WTC11 (cell line): ENCODE measurements around the gene KANSL3. TPM values are rescaled to one million over a fixed set of nuclear protein-coding genes. Genes with fewer than 3 reads are reported as not detected.

ENCODE experiments used
- ATAC-seq: fragments of 200-7000 bp; cut with Tn5 transposase; 2 replicates; pipeline ENCODE4 v1.10.0; 2021; ENCODE audit warnings: mild to moderate bottlenecking, moderate library complexity
- CTCF ChIA-PET: fragments of 300-600 bp; sonication (Branson Sonifier 250); formaldehyde crosslinking; loops from one replicate; lab custom pipeline; 2021; ENCODE audit warnings: antibody characterized with exemption; lab: Charles Lee
- POLR2A ChIA-PET: fragments of 350-600 bp; sonication (Branson Sonifier 250); formaldehyde crosslinking; loops from one replicate; lab custom pipeline; 2021; ENCODE audit warnings: antibody characterized with exemption; lab: Charles Lee
- DNase-seq: peaks from one replicate; pipeline ENCODE4 v3.0.0; 2021; ENCODE audit warnings: low spot score
- H3K27ac Mint-ChIP-seq: 2 replicates; pipeline ENCODE4 v1.8.0; 2021; ENCODE audit warnings: mixed read lengths
- H3K27me3 Mint-ChIP-seq: 2 replicates; pipeline ENCODE4 v1.8.0; 2021; ENCODE audit warnings: low read depth, mild to moderate bottlenecking, moderate library complexity, mixed read lengths
- H3K36me3 Mint-ChIP-seq: 2 replicates; pipeline ENCODE4 v1.8.0; 2021; ENCODE audit warnings: mixed read lengths
- H3K4me1 Mint-ChIP-seq: 2 replicates; pipeline ENCODE4 v1.8.0; 2022; ENCODE audit warnings: mixed read lengths
- H3K4me3 Mint-ChIP-seq: 2 replicates; pipeline ENCODE4 v1.8.0; 2021; ENCODE audit warnings: mild to moderate bottlenecking, moderate library complexity, mixed read lengths
- H3K9me3 Mint-ChIP-seq: 2 replicates; pipeline ENCODE4 v1.8.0; 2021; ENCODE audit warnings: mixed read lengths
- ELF4 ChIP-seq: sonication (generic); formaldehyde crosslinking; IDR thresholded peaks from 2 replicates; pipeline ENCODE4 v1.8.1; 2022; ENCODE audit warnings: low read depth, mild to moderate bottlenecking, moderate library complexity, missing genetic modification reagents
- FOXJ3 ChIP-seq: sonication (generic); formaldehyde crosslinking; IDR thresholded peaks from 2 replicates; pipeline ENCODE4 v1.9.0; 2021; ENCODE audit warnings: missing genetic modification reagents, mild to moderate bottlenecking, borderline replicate concordance
- GTF2I ChIP-seq: fragments of 250-450 bp; sonication (Bioruptor Pico); conservative IDR thresholded peaks from 2 replicates; pipeline ENCODE4 v1.4.0; 2021; ENCODE audit warnings: mild to moderate bottlenecking
- JUN ChIP-seq: sonication (generic); formaldehyde crosslinking; IDR thresholded peaks from 2 replicates; pipeline ENCODE4 v1.8.0; 2023; ENCODE audit warnings: mild to moderate bottlenecking, missing genetic modification reagents
- TP53 ChIP-seq: sonication (generic); formaldehyde crosslinking; IDR thresholded peaks from 2 replicates; pipeline ENCODE4 v1.8.1; 2023; ENCODE audit warnings: mild to moderate bottlenecking, missing genetic modification reagents
- ZNF121 ChIP-seq: sonication (generic); formaldehyde crosslinking; IDR thresholded peaks from 2 replicates; pipeline ENCODE4 v1.8.0; 2023; ENCODE audit warnings: missing genetic modification reagents
- ZNF232 ChIP-seq: sonication (generic); formaldehyde crosslinking; IDR thresholded peaks from 2 replicates; pipeline ENCODE4 v1.8.0; 2022; ENCODE audit warnings: mild to moderate bottlenecking, missing genetic modification reagents
- ZNF317 ChIP-seq: sonication (generic); formaldehyde crosslinking; IDR thresholded peaks from 2 replicates; pipeline ENCODE4 v1.8.1; 2023; ENCODE audit warnings: low read depth, mild to moderate bottlenecking, moderate library complexity, missing genetic modification reagents, borderline replicate concordance
- ZNF423 ChIP-seq: fragments of 250-450 bp; sonication (Bioruptor Pico); IDR thresholded peaks from 2 replicates; pipeline ENCODE4 v2.1.2; 2022; ENCODE audit warnings: mild to moderate bottlenecking, moderate library complexity
- total RNA-seq: library from RNA; stranded (reverse); gene quantifications from 3 replicates; pipeline ENCODE4 v1.2.3, GENCODE V29; 2021
- TF ChIP-seq, protein P1 (sequence below): fragments of 250-450 bp; sonication (Bioruptor Pico); IDR thresholded peaks from 2 replicates; pipeline ENCODE4 v2.1.2; 2022; ENCODE audit warnings: mild to moderate bottlenecking, moderate library complexity
- TF ChIP-seq, protein P2 (sequence below): fragments of 250-450 bp; sonication (Bioruptor Pico); IDR thresholded peaks from 2 replicates; pipeline ENCODE4 v1.9.0; 2021; ENCODE audit warnings: mild to moderate bottlenecking
- TF ChIP-seq, protein P3 (sequence below): sonication (generic); formaldehyde crosslinking; IDR thresholded peaks from 2 replicates; pipeline ENCODE4 v1.8.0; 2022; ENCODE audit warnings: mild to moderate bottlenecking, missing genetic modification reagents
- TF ChIP-seq, protein P4 (sequence below): fragments of 250-450 bp; sonication (Bioruptor Pico); IDR thresholded peaks from 2 replicates; pipeline ENCODE4 v1.9.0; 2021; ENCODE audit warnings: mild to moderate bottlenecking, borderline replicate concordance

KANSL3 gene
- total RNA-seq, 1 experiment from 2014 or later: 32.5 TPM

DNA sequence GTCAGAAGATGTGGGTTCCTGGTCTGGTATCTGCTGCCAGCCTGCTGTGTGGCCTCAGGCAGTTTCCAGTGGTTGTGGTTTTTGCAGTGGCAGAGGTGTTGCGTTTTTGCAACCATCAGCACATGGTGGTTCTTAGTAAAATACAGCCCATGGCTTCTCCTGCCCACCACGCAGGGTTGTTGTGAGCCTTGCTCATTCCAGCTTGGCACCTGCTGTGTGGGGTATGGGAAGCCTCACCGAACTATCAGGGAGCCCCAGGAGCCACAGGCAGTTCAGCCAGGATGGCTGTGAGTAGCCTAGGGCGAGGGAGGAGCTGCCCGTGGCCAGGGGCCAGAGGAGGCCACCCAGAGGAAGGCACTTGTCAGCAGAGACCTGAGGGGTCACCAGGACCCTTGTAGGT lies 91.8 kb downstream of the KANSL3 start:
- Mint-ChIP-seq H3K36me3 (peaks cover 15% of the 10 kb centered on the region), H3K27ac (no peak overlapping the region), H3K27me3 (no peaks in the 10 kb centered on the region; the same call in 1 of the 2 replicates), H3K9me3 (peaks cover 9% of the 10 kb centered on the region)
- no peak for DNase-seq
- TF ChIP-seq TP53 (no peak), ZNF423 (CRISPR knock-in tag) (no peak), ZNF232 (CRISPR knock-in tag) (no peak), ZNF317 (CRISPR knock-in tag) (no peak), GTF2I (CRISPR knock-in tag) (no peak), ZNF121 (CRISPR knock-in tag) (no peak), FOXJ3 (no peak), ELF4 (no peak), JUN (CRISPR knock-in tag) (no peak)
- TF ChIP-seq, protein P1, sequence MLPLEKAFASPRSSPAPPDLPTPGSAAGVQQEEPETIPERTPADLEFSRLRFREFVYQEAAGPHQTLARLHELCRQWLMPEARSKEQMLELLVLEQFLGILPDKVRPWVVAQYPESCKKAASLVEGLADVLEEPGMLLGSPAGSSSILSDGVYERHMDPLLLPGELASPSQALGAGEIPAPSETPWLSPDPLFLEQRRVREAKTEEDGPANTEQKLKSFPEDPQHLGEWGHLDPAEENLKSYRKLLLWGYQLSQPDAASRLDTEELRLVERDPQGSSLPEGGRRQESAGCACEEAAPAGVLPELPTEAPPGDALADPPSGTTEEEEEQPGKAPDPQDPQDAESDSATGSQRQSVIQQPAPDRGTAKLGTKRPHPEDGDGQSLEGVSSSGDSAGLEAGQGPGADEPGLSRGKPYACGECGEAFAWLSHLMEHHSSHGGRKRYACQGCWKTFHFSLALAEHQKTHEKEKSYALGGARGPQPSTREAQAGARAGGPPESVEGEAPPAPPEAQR (CRISPR knock-in tag): no peak
- TF ChIP-seq, protein P2, sequence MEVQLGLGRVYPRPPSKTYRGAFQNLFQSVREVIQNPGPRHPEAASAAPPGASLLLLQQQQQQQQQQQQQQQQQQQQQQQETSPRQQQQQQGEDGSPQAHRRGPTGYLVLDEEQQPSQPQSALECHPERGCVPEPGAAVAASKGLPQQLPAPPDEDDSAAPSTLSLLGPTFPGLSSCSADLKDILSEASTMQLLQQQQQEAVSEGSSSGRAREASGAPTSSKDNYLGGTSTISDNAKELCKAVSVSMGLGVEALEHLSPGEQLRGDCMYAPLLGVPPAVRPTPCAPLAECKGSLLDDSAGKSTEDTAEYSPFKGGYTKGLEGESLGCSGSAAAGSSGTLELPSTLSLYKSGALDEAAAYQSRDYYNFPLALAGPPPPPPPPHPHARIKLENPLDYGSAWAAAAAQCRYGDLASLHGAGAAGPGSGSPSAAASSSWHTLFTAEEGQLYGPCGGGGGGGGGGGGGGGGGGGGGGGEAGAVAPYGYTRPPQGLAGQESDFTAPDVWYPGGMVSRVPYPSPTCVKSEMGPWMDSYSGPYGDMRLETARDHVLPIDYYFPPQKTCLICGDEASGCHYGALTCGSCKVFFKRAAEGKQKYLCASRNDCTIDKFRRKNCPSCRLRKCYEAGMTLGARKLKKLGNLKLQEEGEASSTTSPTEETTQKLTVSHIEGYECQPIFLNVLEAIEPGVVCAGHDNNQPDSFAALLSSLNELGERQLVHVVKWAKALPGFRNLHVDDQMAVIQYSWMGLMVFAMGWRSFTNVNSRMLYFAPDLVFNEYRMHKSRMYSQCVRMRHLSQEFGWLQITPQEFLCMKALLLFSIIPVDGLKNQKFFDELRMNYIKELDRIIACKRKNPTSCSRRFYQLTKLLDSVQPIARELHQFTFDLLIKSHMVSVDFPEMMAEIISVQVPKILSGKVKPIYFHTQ (CRISPR knock-in tag): no peak
- TF ChIP-seq, protein P3, sequence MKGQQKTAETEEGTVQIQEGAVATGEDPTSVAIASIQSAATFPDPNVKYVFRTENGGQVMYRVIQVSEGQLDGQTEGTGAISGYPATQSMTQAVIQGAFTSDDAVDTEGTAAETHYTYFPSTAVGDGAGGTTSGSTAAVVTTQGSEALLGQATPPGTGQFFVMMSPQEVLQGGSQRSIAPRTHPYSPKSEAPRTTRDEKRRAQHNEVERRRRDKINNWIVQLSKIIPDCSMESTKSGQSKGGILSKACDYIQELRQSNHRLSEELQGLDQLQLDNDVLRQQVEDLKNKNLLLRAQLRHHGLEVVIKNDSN (CRISPR knock-in tag): no peak
- TF ChIP-seq, protein P4, sequence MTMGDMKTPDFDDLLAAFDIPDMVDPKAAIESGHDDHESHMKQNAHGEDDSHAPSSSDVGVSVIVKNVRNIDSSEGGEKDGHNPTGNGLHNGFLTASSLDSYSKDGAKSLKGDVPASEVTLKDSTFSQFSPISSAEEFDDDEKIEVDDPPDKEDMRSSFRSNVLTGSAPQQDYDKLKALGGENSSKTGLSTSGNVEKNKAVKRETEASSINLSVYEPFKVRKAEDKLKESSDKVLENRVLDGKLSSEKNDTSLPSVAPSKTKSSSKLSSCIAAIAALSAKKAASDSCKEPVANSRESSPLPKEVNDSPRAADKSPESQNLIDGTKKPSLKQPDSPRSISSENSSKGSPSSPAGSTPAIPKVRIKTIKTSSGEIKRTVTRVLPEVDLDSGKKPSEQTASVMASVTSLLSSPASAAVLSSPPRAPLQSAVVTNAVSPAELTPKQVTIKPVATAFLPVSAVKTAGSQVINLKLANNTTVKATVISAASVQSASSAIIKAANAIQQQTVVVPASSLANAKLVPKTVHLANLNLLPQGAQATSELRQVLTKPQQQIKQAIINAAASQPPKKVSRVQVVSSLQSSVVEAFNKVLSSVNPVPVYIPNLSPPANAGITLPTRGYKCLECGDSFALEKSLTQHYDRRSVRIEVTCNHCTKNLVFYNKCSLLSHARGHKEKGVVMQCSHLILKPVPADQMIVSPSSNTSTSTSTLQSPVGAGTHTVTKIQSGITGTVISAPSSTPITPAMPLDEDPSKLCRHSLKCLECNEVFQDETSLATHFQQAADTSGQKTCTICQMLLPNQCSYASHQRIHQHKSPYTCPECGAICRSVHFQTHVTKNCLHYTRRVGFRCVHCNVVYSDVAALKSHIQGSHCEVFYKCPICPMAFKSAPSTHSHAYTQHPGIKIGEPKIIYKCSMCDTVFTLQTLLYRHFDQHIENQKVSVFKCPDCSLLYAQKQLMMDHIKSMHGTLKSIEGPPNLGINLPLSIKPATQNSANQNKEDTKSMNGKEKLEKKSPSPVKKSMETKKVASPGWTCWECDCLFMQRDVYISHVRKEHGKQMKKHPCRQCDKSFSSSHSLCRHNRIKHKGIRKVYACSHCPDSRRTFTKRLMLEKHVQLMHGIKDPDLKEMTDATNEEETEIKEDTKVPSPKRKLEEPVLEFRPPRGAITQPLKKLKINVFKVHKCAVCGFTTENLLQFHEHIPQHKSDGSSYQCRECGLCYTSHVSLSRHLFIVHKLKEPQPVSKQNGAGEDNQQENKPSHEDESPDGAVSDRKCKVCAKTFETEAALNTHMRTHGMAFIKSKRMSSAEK (CRISPR knock-in tag): no peak
- TF ChIP-seq, all 79 proteins: peak for 0
- Mint-ChIP-seq H3K4me3 (no peak overlapping the region), H3K4me1 (peaks cover 26% of the 10 kb centered on the region)
- POLR2A ChIA-PET: no interaction called here
- CTCF ChIA-PET: interaction anchor here (1.1 kb wide), 1 partner anchor 139 kb away, joined by 3 read pairs; no protein-coding TSS in a partner anchor
- ATAC-seq: no peak

Other genes starting within 250 kb of the KANSL3 start
- not detected in 3 replicates for gene NEURL3, start 133.0 kb downstream of the KANSL3 start, total RNA-seq
- 8.5 to 13.9 TPM (median 10.1 TPM) in 3 replicates for gene ARID5A, start 101.6 kb downstream of the KANSL3 start, total RNA-seq
- gene FER1L5, start 4.5 kb upstream of the KANSL3 start, total RNA-seq: 1.1 to 1.4 TPM (median 1.1 TPM) in 3 replicates
- gene LMAN2L, start 101.8 kb upstream of the KANSL3 start, total RNA-seq: 13.5 to 18.1 TPM (median 16.5 TPM) in 3 replicates
- gene CNNM4, start 122.6 kb upstream of the KANSL3 start, total RNA-seq: 13.9 to 14.3 TPM (median 14.0 TPM) in 3 replicates
- gene CNNM3, start 178.0 kb upstream of the KANSL3 start, total RNA-seq: 34.9 to 36.6 TPM (median 35.2 TPM) in 3 replicates
- 2.5 to 4.1 TPM (median 3.2 TPM) in 3 replicates for gene ANKRD23, start 205.7 kb upstream of the KANSL3 start, total RNA-seq
- 16.2 to 17.9 TPM (median 17.0 TPM) in 3 replicates for gene ANKRD39, start 219.7 kb upstream of the KANSL3 start, total RNA-seq
- 80.0 to 81.6 TPM (median 80.4 TPM) in 3 replicates for gene SEMA4C, start 231.8 kb upstream of the KANSL3 start, total RNA-seq